H1 (cell line): ENCODE measurements around the gene GAREM2. TPM values are rescaled to one million over a fixed set of nuclear protein-coding genes. Genes with fewer than 3 reads are reported as not detected.

Experiments
- CBX8 ChIP-seq: fragments of 300-800, 300-1000 bp; sonication (generic); IDR thresholded peaks from 2 replicates; pipeline ENCODE4 v1.7.1; 2016; ENCODE audit warnings: low read depth, low read length, borderline replicate concordance
- CHD7 ChIP-seq: fragments of 300-600 bp; sonication (generic); IDR thresholded peaks from 2 replicates; pipeline ENCODE4 v1.7.1; 2012; ENCODE audit warnings: low read length, moderate library complexity, mild to moderate bottlenecking, inconsistent platforms; ENCODE audit not compliant: insufficient replicate concordance
- EGR1 ChIP-seq: IDR thresholded peaks from 2 replicates; pipeline ENCODE4 v1.6.1; 2011; ENCODE audit warnings: low read depth, low read length, borderline replicate concordance
- FOSL1 ChIP-seq: IDR thresholded peaks from 2 replicates; pipeline ENCODE4 v1.6.1; 2011; ENCODE audit warnings: mild to moderate bottlenecking, low read depth, low read length, moderate library complexity; ENCODE audit not compliant: insufficient read depth
- KDM1A ChIP-seq: fragments of 200-600, 300-600 bp; sonication (generic); IDR thresholded peaks from 2 replicates; pipeline ENCODE4 v1.7.1; 2016; ENCODE audit warnings: mild to moderate bottlenecking, low read length, borderline replicate concordance
- KDM4A ChIP-seq: IDR thresholded peaks from one replicate; pipeline ENCODE4 v1.7.1; 2012; ENCODE audit warnings: low read depth, mild to moderate bottlenecking, moderate library complexity, low read length, inconsistent platforms; ENCODE audit not compliant: severe bottlenecking
- MAFK ChIP-seq: IDR thresholded peaks from 2 replicates; pipeline ENCODE4 v1.6.1; 2012; ENCODE audit warnings: low read depth, mild to moderate bottlenecking, improper control_type of control experiment, low read length
- RBBP5 ChIP-seq: IDR thresholded peaks from 2 replicates; pipeline ENCODE4 v1.7.1; 2012; ENCODE audit warnings: low read depth, mild to moderate bottlenecking, inconsistent platforms, low read length, moderate library complexity, borderline replicate concordance
- SAP30 ChIP-seq: fragments of 300-600 bp; sonication (generic); IDR thresholded peaks from 2 replicates; pipeline ENCODE4 v1.7.1; 2012; ENCODE audit warnings: low read length, moderate library complexity, mild to moderate bottlenecking, inconsistent platforms; ENCODE audit not compliant: insufficient read depth, insufficient replicate concordance
- SP4 ChIP-seq: IDR thresholded peaks from 2 replicates; pipeline ENCODE4 v1.6.1; 2012; ENCODE audit warnings: low read length, inconsistent platforms
- TCF12 ChIP-seq: IDR thresholded peaks from 2 replicates; pipeline ENCODE4 v1.6.1; 2011; ENCODE audit warnings: low read depth, mild to moderate bottlenecking, low read length
- polyA plus RNA-seq, 7 experiments: library from polyadenylated mRNA; depleted of rRNA in 3 of 7; stranded (reverse) in 5 of 7; unstranded in 2 of 7; fragments of >200 nt in 5 of 7; fragments of 200-250 nt in 2 of 7; gene quantifications; 1 replicate in 5 of 7; 2 replicates in 1 of 7; 4 replicates in 1 of 7; pipeline versions ENCODE4 v1.2.1 to v1.2.3, GENCODE V29; 2011 to 2013; ENCODE audit warnings: missing spikeins in 2 of 7, mixed read lengths in 2 of 7
- total RNA-seq: library from RNA; stranded (reverse); fragmentation: NEBNext Ultra II Directional; extraction: Animal tissue kit (Norgen Biotek cat#: 25700); gene quantifications from 2 replicates; pipeline ENCODE4 v1.2.1, GENCODE V29; 2021

Gene GAREM2
- total and polyA plus RNA-seq, 2 of the 8 experiments (the other 6 are each of a cell fraction or from before 2014, with no cell fraction given): 19.9 TPM

DNA sequence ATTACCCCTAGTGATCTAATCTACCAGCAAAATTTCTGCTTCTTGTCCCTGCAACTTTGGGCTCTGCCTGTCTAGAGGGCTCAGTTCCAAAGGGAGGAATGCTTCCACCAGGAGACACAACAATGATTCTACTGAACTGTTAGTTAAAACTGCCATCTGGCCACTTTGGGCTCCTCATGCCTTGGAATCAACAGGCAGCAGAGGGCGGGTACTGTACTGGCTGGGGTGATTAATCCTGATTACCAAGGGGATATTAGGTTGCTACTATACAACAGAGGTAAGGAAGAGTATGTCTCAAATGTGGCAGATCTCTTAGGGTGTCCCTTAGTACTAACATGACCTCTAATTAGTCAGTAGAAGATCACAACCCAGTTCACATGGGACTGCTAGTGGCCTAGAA is 50.1 kb downstream of the GAREM2 start (continued):
- TF ChIP-seq CHD7 (no peak), FOSL1 (no peak), TCF12 (no peak), KDM4A (no peak), EGR1 (no peak), SP4 (no peak), CBX8 (no peak), SAP30 (no peak), RBBP5 (no peak), KDM1A (no peak), MAFK (no peak)
